ENCODE results near the gene LGALS7.
"Not testable (repeated sequence)": the region's sequence is repeated elsewhere in the genome, so short reads cannot be mapped to it uniquely, and the experiment has no call there.

The LGALS7 gene

GRCh38 chr19:38759590-38760003 lies 13.7 kb downstream of the LGALS7 start:
- TF ChIP-seq CTCF (IDR thresholded peaks at IDR 0.05; ENCODE audit: low read depth, low read length, missing control alignments): no peak
- no peak for DNase-seq (ENCODE audit: extremely low read depth, low read depth)
- H3K4me3 ChIP-seq (replicated peaks; ENCODE audit: low read depth, low read length): no peak overlapping the region

GRCh38 chr19:38754196-38754595 lies 19.1 kb downstream of the LGALS7 start:
- not testable (repeated sequence) for H3K4me3 ChIP-seq (replicated peaks; ENCODE audit: low read depth, low read length); DNase-seq (ENCODE audit: extremely low read depth, low read depth)

GRCh38 chr19:38753783-38754182 lies 19.5 kb downstream of the LGALS7 start:
- not testable (repeated sequence) for H3K4me3 ChIP-seq (replicated peaks; ENCODE audit: low read depth, low read length); DNase-seq (ENCODE audit: extremely low read depth, low read depth)

- no peak for TF ChIP-seq CTCF (IDR thresholded peaks at IDR 0.05; ENCODE audit: low read depth, low read length, missing control alignments)
- no peak for DNase-seq (ENCODE audit: extremely low read depth, low read depth)
- no peak overlapping the region for H3K4me3 ChIP-seq (replicated peaks; ENCODE audit: low read depth, low read length)
Observed at GRCh38 chr19:38745316-38745715, 28.0 kb downstream of the LGALS7 start.

- TF ChIP-seq CTCF (IDR thresholded peaks at IDR 0.05; ENCODE audit: low read depth, low read length, missing control alignments): no peak
- no peak overlapping the region for H3K4me3 ChIP-seq (replicated peaks; ENCODE audit: low read depth, low read length)
- DNase-seq (ENCODE audit: extremely low read depth, low read depth): no peak
Observed at GRCh38 chr19:38744874-38745273, 28.4 kb downstream of the LGALS7 start.

- TF ChIP-seq CTCF (IDR thresholded peaks at IDR 0.05; ENCODE audit: low read depth, low read length, missing control alignments): no peak
- H3K4me3 ChIP-seq (replicated peaks; ENCODE audit: low read depth, low read length): no peak within 1 kb of the TSS
- no peak for DNase-seq (ENCODE audit: extremely low read depth, low read depth)
Observed at GRCh38 chr19:38744298-38744681, 29.0 kb downstream of the LGALS7 start, which contains the start of gene CAPN12. TSS of gene CAPN12 (minus strand) at chr19:38744474. CDS start at chr19:38744165, 309 bp downstream.

GRCh38 chr19:38743394-38744297 lies 29.7 kb downstream of the LGALS7 start:
- no peak for TF ChIP-seq CTCF (IDR thresholded peaks at IDR 0.05; ENCODE audit: low read depth, low read length, missing control alignments)
- no peak overlapping the region for H3K4me3 ChIP-seq (replicated peaks; ENCODE audit: low read depth, low read length)

GRCh38 chr19:38742906-38743305 lies 30.4 kb downstream of the LGALS7 start:
- TF ChIP-seq CTCF (IDR thresholded peaks at IDR 0.05; ENCODE audit: low read depth, low read length, missing control alignments): no peak
- no peak overlapping the region for H3K4me3 ChIP-seq (replicated peaks; ENCODE audit: low read depth, low read length)
- DNase-seq (ENCODE audit: extremely low read depth, low read depth): no peak

More at GRCh38 chr19:38743394-38744297, 29.7 kb downstream of the LGALS7 start:
- no peak for DNase-seq (ENCODE audit: extremely low read depth, low read depth)

Measured in HFF-Myc (cell line).